ENCODE results near the gene ACP1. TPM values are rescaled to one million over a fixed set of nuclear protein-coding genes. Genes with fewer than 3 reads are reported as not detected.
"Not testable (repeated sequence)": the region's sequence is repeated elsewhere in the genome, so short reads cannot be mapped to it uniquely, and the experiment has no call there.

Gene ACP1
- total RNA-seq, 1 experiment from 2014 or later: 90.9 TPM

GRCh38 chr2:314561-315336 lies 50.0 kb downstream of the ACP1 start:
- ChIA-PET CTCF (no interaction called here), POLR2A (no interaction called here)
- no peaks in the 10 kb centered on the region for H3K9me3 ChIP-seq (ENCODE audit: control insufficient read depth, insufficient read depth, low read depth, low read length)
- no TSS peak for BruUV-seq (replicated peaks)
- in situ Hi-C loops (cut with HindIII; ENCODE audit: low pct_unique_long_range_greater_than_20kb, low sequenced_read_pairs): no loop called here
- DNase-seq (ENCODE audit: low read depth, low spot score) (no peak), ATAC-seq (no peak)
- no peaks in the 10 kb centered on the region for H3K27me3 ChIP-seq (ENCODE audit: control insufficient read depth, insufficient read depth, low read length)
- H3K4me3 ChIP-seq (ENCODE audit: low read depth in 2 of 2, low read length in 2 of 2): no peak overlapping the region
- no peaks in the 10 kb centered on the region for H3K4me1 ChIP-seq (ENCODE audit: control insufficient read depth, insufficient read depth, low read length)
- H3K36me3 ChIP-seq (ENCODE audit: control insufficient read depth, insufficient read depth, low read length): no peaks in the 10 kb centered on the region
- no peak overlapping the region for H3K27ac ChIP-seq (ENCODE audit: low read length)
- intact Hi-C loops (cut with micrococcal nuclease; ENCODE audit: unreplicated experiment): no loop called here
- TF ChIP-seq CTCF (IDR thresholded peaks at IDR 0.05): no peak
- no peak for TF ChIP-seq POLR2AphosphoS5 (IDR thresholded peaks at IDR 0.05; ENCODE audit: low read depth, low read length)
- TF ChIP-seq, protein P1, sequence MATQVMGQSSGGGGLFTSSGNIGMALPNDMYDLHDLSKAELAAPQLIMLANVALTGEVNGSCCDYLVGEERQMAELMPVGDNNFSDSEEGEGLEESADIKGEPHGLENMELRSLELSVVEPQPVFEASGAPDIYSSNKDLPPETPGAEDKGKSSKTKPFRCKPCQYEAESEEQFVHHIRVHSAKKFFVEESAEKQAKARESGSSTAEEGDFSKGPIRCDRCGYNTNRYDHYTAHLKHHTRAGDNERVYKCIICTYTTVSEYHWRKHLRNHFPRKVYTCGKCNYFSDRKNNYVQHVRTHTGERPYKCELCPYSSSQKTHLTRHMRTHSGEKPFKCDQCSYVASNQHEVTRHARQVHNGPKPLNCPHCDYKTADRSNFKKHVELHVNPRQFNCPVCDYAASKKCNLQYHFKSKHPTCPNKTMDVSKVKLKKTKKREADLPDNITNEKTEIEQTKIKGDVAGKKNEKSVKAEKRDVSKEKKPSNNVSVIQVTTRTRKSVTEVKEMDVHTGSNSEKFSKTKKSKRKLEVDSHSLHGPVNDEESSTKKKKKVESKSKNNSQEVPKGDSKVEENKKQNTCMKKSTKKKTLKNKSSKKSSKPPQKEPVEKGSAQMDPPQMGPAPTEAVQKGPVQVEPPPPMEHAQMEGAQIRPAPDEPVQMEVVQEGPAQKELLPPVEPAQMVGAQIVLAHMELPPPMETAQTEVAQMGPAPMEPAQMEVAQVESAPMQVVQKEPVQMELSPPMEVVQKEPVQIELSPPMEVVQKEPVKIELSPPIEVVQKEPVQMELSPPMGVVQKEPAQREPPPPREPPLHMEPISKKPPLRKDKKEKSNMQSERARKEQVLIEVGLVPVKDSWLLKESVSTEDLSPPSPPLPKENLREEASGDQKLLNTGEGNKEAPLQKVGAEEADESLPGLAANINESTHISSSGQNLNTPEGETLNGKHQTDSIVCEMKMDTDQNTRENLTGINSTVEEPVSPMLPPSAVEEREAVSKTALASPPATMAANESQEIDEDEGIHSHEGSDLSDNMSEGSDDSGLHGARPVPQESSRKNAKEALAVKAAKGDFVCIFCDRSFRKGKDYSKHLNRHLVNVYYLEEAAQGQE (IDR thresholded peaks at IDR 0.05; ENCODE audit: insufficient read depth in 1 of 2, low read depth in 2 of 2, low read length in 1 of 2): no peak
- no peak for TF ChIP-seq TCF7L2 (IDR thresholded peaks at IDR 0.05; ENCODE audit: low read depth, low read length)
- TF ChIP-seq SIN3A (IDR thresholded peaks at IDR 0.05; ENCODE audit: borderline replicate concordance, insufficient read depth, low read depth, low read length): no peak

DNA sequence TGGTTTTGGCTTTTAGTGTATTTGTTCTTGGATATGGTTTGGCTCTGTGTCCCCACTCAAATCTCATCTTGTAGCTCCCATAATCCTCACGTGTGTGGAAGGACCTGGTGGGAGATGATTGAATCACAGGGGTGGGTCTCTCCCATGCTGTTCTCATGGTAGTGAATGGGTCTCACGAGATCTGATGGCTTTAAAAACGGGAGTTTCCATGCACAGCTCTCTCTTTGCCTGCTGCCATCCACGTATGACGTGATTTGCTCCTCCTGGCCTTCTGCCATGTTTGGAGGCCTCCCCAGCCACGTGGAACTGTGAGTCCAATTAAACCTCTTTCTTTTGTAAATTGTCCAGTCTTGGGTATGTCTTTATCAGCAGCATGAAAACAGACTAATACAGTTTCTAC lies 51.2 kb downstream of the ACP1 start:
- ATAC-seq; DNase-seq (ENCODE audit: low read depth, low spot score); H3K4me1 ChIP-seq (ENCODE audit: control insufficient read depth, insufficient read depth, low read length); H3K4me3 ChIP-seq (ENCODE audit: low read depth in 2 of 2, low read length in 2 of 2); BruUV-seq (replicated peaks); in situ Hi-C loops (cut with HindIII; ENCODE audit: low pct_unique_long_range_greater_than_20kb, low sequenced_read_pairs); H3K36me3 ChIP-seq (ENCODE audit: control insufficient read depth, insufficient read depth, low read length); POLR2A ChIA-PET; H3K27ac ChIP-seq (ENCODE audit: low read length); intact Hi-C loops (cut with micrococcal nuclease; ENCODE audit: unreplicated experiment); H3K9me3 ChIP-seq (ENCODE audit: control insufficient read depth, insufficient read depth, low read depth, low read length); H3K27me3 ChIP-seq (ENCODE audit: control insufficient read depth, insufficient read depth, low read length); CTCF ChIA-PET: not testable (repeated sequence)

- Histone ChIP-seq H3K27me3 (ENCODE audit: control insufficient read depth, insufficient read depth, low read length) (no peaks in the 10 kb centered on the region), H3K4me3 (ENCODE audit: low read depth in 2 of 2, low read length in 2 of 2) (no peak overlapping the region), H3K4me1 (ENCODE audit: control insufficient read depth, insufficient read depth, low read length) (no peaks in the 10 kb centered on the region), H3K9me3 (ENCODE audit: control insufficient read depth, insufficient read depth, low read depth, low read length) (no peaks in the 10 kb centered on the region), H3K36me3 (ENCODE audit: control insufficient read depth, insufficient read depth, low read length) (no peaks in the 10 kb centered on the region), H3K27ac (ENCODE audit: low read length) (no peak overlapping the region)
- POLR2A ChIA-PET: no interaction called here
- in situ Hi-C loops (cut with HindIII; ENCODE audit: low pct_unique_long_range_greater_than_20kb, low sequenced_read_pairs): no loop called here
- TF ChIP-seq CTCF (IDR thresholded peaks at IDR 0.05) (no peak), SIN3A (IDR thresholded peaks at IDR 0.05; ENCODE audit: borderline replicate concordance, insufficient read depth, low read depth, low read length) (no peak)
- TF ChIP-seq, protein P1 (IDR thresholded peaks at IDR 0.05; ENCODE audit: insufficient read depth in 1 of 2, low read depth in 2 of 2, low read length in 1 of 2): no peak
- BruUV-seq (replicated peaks): no TSS peak
- CTCF ChIA-PET: no interaction called here
- DNase-seq (ENCODE audit: low read depth, low spot score): no peak
- intact Hi-C loops (cut with micrococcal nuclease; ENCODE audit: unreplicated experiment): no loop called here
- no peak for ATAC-seq
These were observed 51.6 kb downstream of the ACP1 start for GRCh38 chr2:316381-316780.

All from Panc1 (cell line).